Measurements from ENCODE around the gene GAA. TPM values are rescaled to one million over a fixed set of nuclear protein-coding genes. Genes with fewer than 3 reads are reported as not detected.

Gene GAA
- total RNA-seq, 1 experiment from 2014 or later: 131 TPM

- TF ChIP-seq REST (IDR thresholded peaks at IDR 0.05; ENCODE audit: low read depth) (no peak), ELF1 (IDR thresholded peaks at IDR 0.05; ENCODE audit: borderline replicate concordance, low read depth) (no peak), EGR1 (IDR thresholded peaks at IDR 0.05; ENCODE audit: low read depth) (no peak), EZH2phosphoT487 (IDR thresholded peaks at IDR 0.05; ENCODE audit: borderline replicate concordance) (no peak), EZH2 (IDR thresholded peaks at IDR 0.05) (no peak), YY1 (IDR thresholded peaks at IDR 0.05; ENCODE audit: extremely low read depth, insufficient replicate concordance, low read depth, low read length) (no peak), ATF3 (IDR thresholded peaks at IDR 0.05) (no peak), ZBTB33 (IDR thresholded peaks at IDR 0.05; ENCODE audit: extremely low read depth, insufficient replicate concordance, low read length) (no peak), CBX3 (IDR thresholded peaks at IDR 0.05; ENCODE audit: low read depth) (no peak), CEBPB (IDR thresholded peaks at IDR 0.05; ENCODE audit: low read depth) (no peak), CTCF (IDR thresholded peaks at IDR 0.05 in 2 of 3, conservative IDR thresholded peaks at IDR 0.05 in 1 of 3; ENCODE audit: borderline replicate concordance in 1 of 3, insufficient read depth in 1 of 3, low read depth in 2 of 3, low read length in 2 of 3) (no peak), RAD21 (IDR thresholded peaks at IDR 0.05; ENCODE audit: low read depth) (no peak), POLR2A (IDR thresholded peaks at IDR 0.05; ENCODE audit: borderline replicate concordance, extremely low read depth, insufficient read depth, insufficient read length) (no peak), TCF7L2 (IDR thresholded peaks at IDR 0.05; ENCODE audit: borderline replicate concordance, extremely low read depth, insufficient read depth, insufficient read length) (no peak), FOSL1 (IDR thresholded peaks at IDR 0.05; ENCODE audit: low read depth) (no peak), SIN3A (IDR thresholded peaks at IDR 0.05; ENCODE audit: low read depth) (no peak), SP1 (IDR thresholded peaks at IDR 0.05; ENCODE audit: low read depth) (no peak)
- RAD21 ChIA-PET (ENCODE audit: low non-redundant PET in 1 of 2, low total read pairs in 2 of 2, uncharacterized antibody in 2 of 2, unreplicated experiment in 2 of 2): no interaction called here
- BruUV-seq (replicated peaks): no TSS peak
- DNase-seq (ENCODE audit: low read depth, low spot score) (no peak), ATAC-seq (no peak)
- H3K4me3 ChIP-seq (replicated peaks in 1 of 2; ENCODE audit: low read depth in 1 of 2, low read length in 2 of 2): no peak overlapping the region
- H3K79me2 ChIP-seq (ENCODE audit: insufficient read depth, low read length): no peaks in the 10 kb centered on the region
- 0 out of 2 replicates have a peak, but pooled peaks cover 6% of the 10 kb centered on the region for H3K27me3 ChIP-seq (ENCODE audit: insufficient read depth, low read length)
- H3K4me1 ChIP-seq (ENCODE audit: control insufficient read depth in 1 of 2, insufficient read depth in 2 of 2, low read length in 2 of 2): no peaks in the 10 kb centered on the region
- intact Hi-C loops (cut with micrococcal nuclease): no loop called here
- H3K9ac ChIP-seq (ENCODE audit: low read length): no peak overlapping the region
- CTCF ChIA-PET: no interaction called here
- peaks cover 26 to 33% of the 10 kb centered on the region in 2 experiments for H3K36me3 ChIP-seq (ENCODE audit: control insufficient read depth in 1 of 2, insufficient read depth in 2 of 2, low read length in 2 of 2)
- no peaks in the 10 kb centered on the region for H3K9me2 ChIP-seq (ENCODE audit: insufficient read depth)
- H3K27ac ChIP-seq (ENCODE audit: low read depth, low read length): no peak overlapping the region
- H4K20me1 ChIP-seq (ENCODE audit: insufficient read depth): no peaks in the 10 kb centered on the region
- no peaks in the 10 kb centered on the region for H3K9me3 ChIP-seq (ENCODE audit: control insufficient read depth in 1 of 2, insufficient read depth in 1 of 2, low read depth in 1 of 2, low read length in 2 of 2)
- POLR2A ChIA-PET: interaction anchor here (1.3 to 1.7 kb wide), 2 partner anchors 15 to 30 kb away, joined by 3 to 4 read pairs; partner anchors contain the start of gene GAA
- H3K4me2 ChIP-seq (ENCODE audit: low read length): no peak overlapping the region
- no peak overlapping the region for H2AFZ ChIP-seq (ENCODE audit: low read depth, low read length, poor library complexity, severe bottlenecking)
Measured at GRCh38 chr17:80130992-80131391, 29.6 kb downstream of the GAA start.

Measured in HCT116 (cell line).